ENCODE measurements around the gene CCDC85C. TPM values are rescaled to one million over a fixed set of nuclear protein-coding genes. Genes with fewer than 3 reads are reported as not detected.
A peak's percentile ranks its signal among the peaks of the same experiment; 100 is the strongest.

CCDC85C gene
- total and polyA plus RNA-seq, 2 of the 8 experiments (the other 6 are each of a cell fraction or from before 2014, with no cell fraction given), result 16.8 to 35.8 TPM

DNA sequence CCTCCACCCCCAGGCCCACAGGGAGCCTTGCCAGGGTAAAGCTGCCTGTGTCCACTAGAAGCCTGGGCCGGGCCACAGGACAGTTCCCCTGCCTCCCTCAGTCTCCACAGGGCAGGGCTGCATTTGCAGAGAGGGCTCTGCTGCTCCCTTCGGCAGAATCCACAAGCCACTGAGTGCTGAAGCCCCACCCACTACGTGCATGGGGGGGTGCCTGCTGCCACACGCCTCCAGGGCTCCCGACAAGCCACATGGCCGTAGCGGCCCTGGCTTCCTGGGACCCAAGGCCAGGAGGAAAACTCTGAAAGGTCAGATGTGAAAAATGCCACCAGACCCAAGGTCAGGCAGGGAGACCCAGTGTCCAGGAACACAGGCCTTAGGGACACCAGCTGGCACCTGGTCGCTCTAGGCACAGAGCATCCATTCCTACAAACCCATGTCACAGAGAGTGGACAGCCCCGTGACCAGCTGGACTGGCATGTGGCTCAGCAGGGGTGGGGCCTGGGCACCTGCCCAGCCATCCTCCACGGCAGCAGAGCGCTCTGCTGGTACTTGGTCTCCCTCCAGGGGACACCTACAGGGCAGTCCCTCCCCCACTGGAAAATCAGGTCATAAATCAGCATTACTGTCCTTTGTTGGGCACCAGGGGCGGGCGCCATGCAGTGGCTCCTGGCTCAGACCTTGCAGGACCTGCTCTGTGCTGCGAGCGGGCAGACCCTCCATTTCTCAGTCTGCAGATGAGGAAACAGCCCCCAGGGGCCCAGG lies 42.9 kb downstream of the CCDC85C start:
- H4K20me1 ChIP-seq (replicated peaks in 1 of 2; ENCODE audit: control insufficient read depth in 1 of 2, insufficient read depth in 2 of 2, low read length in 2 of 2), result peaks cover 8 to 28% of the 10 kb centered on the region in 2 experiments
- TF ChIP-seq ATF3 (IDR thresholded peaks at IDR 0.05; ENCODE audit: insufficient read depth, low read depth, low read length), result no peak
- TF ChIP-seq, protein P1, sequence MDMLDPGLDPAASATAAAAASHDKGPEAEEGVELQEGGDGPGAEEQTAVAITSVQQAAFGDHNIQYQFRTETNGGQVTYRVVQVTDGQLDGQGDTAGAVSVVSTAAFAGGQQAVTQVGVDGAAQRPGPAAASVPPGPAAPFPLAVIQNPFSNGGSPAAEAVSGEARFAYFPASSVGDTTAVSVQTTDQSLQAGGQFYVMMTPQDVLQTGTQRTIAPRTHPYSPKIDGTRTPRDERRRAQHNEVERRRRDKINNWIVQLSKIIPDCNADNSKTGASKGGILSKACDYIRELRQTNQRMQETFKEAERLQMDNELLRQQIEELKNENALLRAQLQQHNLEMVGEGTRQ (IDR thresholded peaks at IDR 0.05; ENCODE audit: low read length), result no peak
- no peak for TF ChIP-seq EGR1 (IDR thresholded peaks at IDR 0.05; ENCODE audit: borderline replicate concordance, low read depth, low read length)
- TF ChIP-seq POLR2A (IDR thresholded peaks at IDR 0.05; ENCODE audit: control extremely low read depth in 1 of 2, low read depth in 2 of 2, low read length in 2 of 2), result no peak
- TF ChIP-seq TAF1 (IDR thresholded peaks at IDR 0.05; ENCODE audit: low read depth, low read length), result no peak
- TF ChIP-seq E2F6 (IDR thresholded peaks at IDR 0.05), result no peak
- TF ChIP-seq, protein P2, sequence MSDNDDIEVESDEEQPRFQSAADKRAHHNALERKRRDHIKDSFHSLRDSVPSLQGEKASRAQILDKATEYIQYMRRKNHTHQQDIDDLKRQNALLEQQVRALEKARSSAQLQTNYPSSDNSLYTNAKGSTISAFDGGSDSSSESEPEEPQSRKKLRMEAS (IDR thresholded peaks at IDR 0.05), result no peak
- TF ChIP-seq ASH2L (IDR thresholded peaks at IDR 0.05; ENCODE audit: low read length), result no peak
- no peak for TF ChIP-seq POLR2AphosphoS5 (IDR thresholded peaks at IDR 0.05; ENCODE audit: low read depth, low read length)

More for the DNA sequence above, 42.9 kb downstream of the CCDC85C start:
- peaks cover 0 to 51% (median 35%) of the 10 kb centered on the region in 4 experiments; a peak in 6 of 7 replicates for H3K4me1 ChIP-seq (replicated peaks in 1 of 4; ENCODE audit: control insufficient read depth in 3 of 4, insufficient read depth in 4 of 4, low read length in 3 of 4)
- peak overlapping the region; percentile 19 for H3K4ac ChIP-seq (replicated peaks; ENCODE audit: insufficient read length, low read depth, low read length)
- peak overlapping the region; percentile 11; the same call in 1 of the 2 replicates for H4K8ac ChIP-seq (ENCODE audit: extremely low read depth, insufficient read depth, low read length)
- no peak overlapping the region for H4K5ac ChIP-seq (ENCODE audit: insufficient read length, low read depth, low read length)
- peak overlapping the region; percentile 69 for H2BK120ac ChIP-seq (replicated peaks; ENCODE audit: low read depth, low read length)
- H4K91ac ChIP-seq (replicated peaks; ENCODE audit: insufficient read length, low read length), result peak overlapping the region; percentile 35
- H3K18ac ChIP-seq (ENCODE audit: extremely low read depth, low read length), result peak overlapping the region; percentile 71
- peak overlapping the region; percentile 92; the same call in 1 of the 2 replicates for H2BK5ac ChIP-seq (ENCODE audit: low read depth, low read length)
- H2BK20ac ChIP-seq (ENCODE audit: low read length), result no peak overlapping the region
- 0 out of 2 replicates have a peak, but pooled peaks cover 2% of the 10 kb centered on the region for H3K23me2 ChIP-seq (ENCODE audit: low read depth, low read length)
- no peaks in the 10 kb centered on the region for H3K36me3 ChIP-seq (ENCODE audit: control insufficient read depth in 2 of 4, insufficient read depth in 4 of 4, low read length in 3 of 4)
- 0 out of 2 replicates have a peak overlapping the region, but pooled peaks have one; percentile 60 for H2BK12ac ChIP-seq (ENCODE audit: low read depth, low read length)
- H3K4me2 ChIP-seq (ENCODE audit: insufficient read depth in 1 of 2, low read depth in 2 of 2, low read length in 2 of 2), result no peak overlapping the region
- 84% methylated on average over 15 of the region's 15 CpGs; no CpG with 5 or more reads in 1 of the 2 experiments for WGBS, 2 experiments (ENCODE audit: extremely low coverage in 1 of 2, insufficient coverage in 1 of 2, insufficient read length in 1 of 2, insufficient replicate concordance in 2 of 2, low coverage in 1 of 2, low lambda C conversion rate in 2 of 2, missing lambda C conversion rate in 1 of 2)
- FAIRE-seq, result no peak
- POLR2A ChIA-PET (ENCODE audit: partially characterized antibody), result interaction anchor here (0.7 to 1.7 kb wide), 5 partner anchors 12 to 42 kb away, joined by 3 to 5 read pairs (median 3); partner anchors contain the start of gene CCDC85C
- peaks cover 36% of the 10 kb centered on the region for H3K79me1 ChIP-seq (ENCODE audit: low read depth, low read length)
- no peak overlapping the region for H2AFZ ChIP-seq (ENCODE audit: low read length)
- no peak overlapping the region for H3K23ac ChIP-seq (ENCODE audit: insufficient read length)
- H2BK15ac ChIP-seq (ENCODE audit: low read length), result peak overlapping the region; percentile 92; the same call in 1 of the 2 replicates
- H3K9ac ChIP-seq (replicated peaks in 1 of 4; ENCODE audit: extremely low read depth in 1 of 4, low read depth in 3 of 4, low read length in 3 of 4), result no peak overlapping the region
- no peak overlapping the region; the same call in 1 of the 2 replicates for H3K27ac ChIP-seq (ENCODE audit: low read depth, low read length)
- H3K9me3 ChIP-seq (ENCODE audit: insufficient read depth in 2 of 2, low read depth in 1 of 2, low read length in 1 of 2), result no peaks in the 10 kb centered on the region
- no peaks in the 10 kb centered on the region for H3K27me3 ChIP-seq (replicated peaks in 1 of 4; ENCODE audit: control insufficient read depth in 3 of 4, extremely low read depth in 1 of 4, insufficient read depth in 3 of 4, low read length in 3 of 4)
- H3K14ac ChIP-seq (ENCODE audit: insufficient read length), result no peak overlapping the region
- no peak for DNase-seq (ENCODE audit: low read depth in 1 of 2, low spot score in 2 of 2)
- peak overlapping the region; percentile 99; the same call in 1 of the 2 replicates for H2AK5ac ChIP-seq (ENCODE audit: low read depth, low read length)
- no peak overlapping the region for H3K4me3 ChIP-seq (ENCODE audit: extremely low read depth in 1 of 4, insufficient read depth in 2 of 4, low read depth in 3 of 4, low read length in 4 of 4)
- CTCF ChIA-PET (ENCODE audit: partially characterized antibody), result interaction anchor here (0.6 to 3.2 kb wide), 7 partner anchors 13 to 87 kb away, joined by 3 to 28 read pairs (median 4); no protein-coding TSS in a partner anchor
- H3K56ac ChIP-seq (replicated peaks; ENCODE audit: insufficient read length, low read depth, low read length), result no peak overlapping the region
- peaks cover 0 to 56% of the 10 kb centered on the region in 2 experiments; a peak in 2 of 4 replicates for H3K79me2 ChIP-seq (ENCODE audit: control insufficient read depth in 1 of 2, insufficient read depth in 2 of 2, low read length in 2 of 2)

Measured in H1 (cell line).